ENCODE results near the gene EPB41. TPM values are rescaled to one million over a fixed set of nuclear protein-coding genes. Genes with fewer than 3 reads are reported as not detected.

The EPB41 gene
- total and polyA plus RNA-seq, 9 of the 15 experiments (the other 6 are each of a cell fraction or from before 2014, with no cell fraction given) = 3.7 to 213 (median 141) TPM

GRCh38 chr1:29156543-29157268 is 242.3 kb downstream of the EPB41 start (continued):
- TF ChIP-seq ZBTB9 (CRISPR knock-in tag; IDR thresholded peaks at IDR 0.05) (no peak; the same call in none of the 2 replicates), MCM2 (IDR thresholded peaks at IDR 0.05; ENCODE audit: low read depth) (no peak), CCNT2 (IDR thresholded peaks at IDR 0.05; ENCODE audit: borderline replicate concordance, extremely low read depth, insufficient read length, low read depth, low read length) (peak; percentile 96), SMC3 (conservative IDR thresholded peaks at IDR 0.05; ENCODE audit: insufficient read depth, low read depth, low read length) (0 out of 2 replicates have a peak, but pooled peaks have one; percentile 7), MEF2A (IDR thresholded peaks at IDR 0.05; ENCODE audit: control insufficient read depth, low read depth, low read length) (peak; percentile 26; the same call in 1 of the 2 replicates), CBX1 (IDR thresholded peaks at IDR 0.05; ENCODE audit: low read depth) (peak; percentile 73; the same call in 1 of the 2 replicates), TFAM (CRISPR knock-in tag; conservative IDR thresholded peaks at IDR 0.05) (no peak), ZNF217 (CRISPR knock-in tag; IDR thresholded peaks at IDR 0.05) (no peak), SETDB1 (IDR thresholded peaks at IDR 0.05; ENCODE audit: low read length) (no peak), POLR2A (conservative IDR thresholded peaks at IDR 0.05) (peak; percentile 50), FOSL1 (tag; conservative IDR thresholded peaks at IDR 0.05) (peak; percentile 92), RREB1 (CRISPR knock-in tag; IDR thresholded peaks at IDR 0.05) (no peak), ZNF830 (CRISPR knock-in tag; IDR thresholded peaks at IDR 0.05) (no peak)
